OCI-LY3 (cell line): ENCODE results near the gene LTO1.

Experiments used
- H2AFZ ChIP-seq: fragments of 200-600, 300-600 bp; shearing (Covaris generic); 2 replicates; pipeline ENCODE4 v1.6.0; 2014; ENCODE audit warnings: antibody characterized with exemption, low read depth, low read length
- H3K27ac ChIP-seq: fragments of 200-600, 300-600 bp; sonication (generic); 2 replicates; pipeline ENCODE4 v1.5.1; 2014; ENCODE audit warnings: mild to moderate bottlenecking, low read length, moderate library complexity, mixed read lengths
- H3K27me3 ChIP-seq: fragments of 200-600, 300-600 bp; sonication (generic); 2 replicates; pipeline ENCODE4 v1.6.1; 2014; ENCODE audit warnings: low read depth, low read length, mixed read lengths
- H3K36me3 ChIP-seq: fragments of 200-600, 300-600 bp; sonication (generic); replicated peaks from 2 replicates; pipeline ENCODE3; 2014; ENCODE audit warnings: low read depth, low read length, mixed read lengths
- H3K4me1 ChIP-seq: fragments of 300-600, 200-600 bp; sonication (generic); 2 replicates; pipeline ENCODE4 v1.6.1; 2014; ENCODE audit warnings: low read length, mixed read lengths
- H3K4me2 ChIP-seq: fragments of 200-600, 300-600 bp; sonication (generic); 2 replicates; pipeline ENCODE4 v1.6.1; 2014; ENCODE audit warnings: low read length, mixed read lengths
- H3K4me3 ChIP-seq: fragments of 300-600, 200-600 bp; sonication (generic); 2 replicates; pipeline ENCODE4 v1.5.1; 2014; ENCODE audit warnings: antibody characterized with exemption, mild to moderate bottlenecking, low read length, moderate library complexity
- H3K79me2 ChIP-seq: fragments of 300-600, 200-600 bp; shearing (Covaris generic); 2 replicates; pipeline ENCODE4 v1.6.1; 2014; ENCODE audit warnings: mild to moderate bottlenecking, low read length, mixed read lengths
- H3K9ac ChIP-seq: fragments of 300-600, 200-600 bp; shearing (Covaris generic); 2 replicates; pipeline ENCODE4 v1.6.0; 2014; ENCODE audit warnings: mild to moderate bottlenecking, low read length, moderate library complexity
- H3K9me3 ChIP-seq: fragments of 200-600, 300-600 bp; shearing (Covaris generic); 2 replicates; pipeline ENCODE4 v1.6.1; 2014; ENCODE audit warnings: low read length, mixed read lengths; ENCODE audit not compliant: insufficient read depth
- H4K20me1 ChIP-seq: fragments of 200-600, 300-600 bp; sonication (generic); 2 replicates; pipeline ENCODE4 v1.6.1; 2016; ENCODE audit warnings: low read length, mixed read lengths; ENCODE audit not compliant: insufficient read depth
- EZH2phosphoT487 ChIP-seq: fragments of 200-600 bp; shearing (Covaris generic); IDR thresholded peaks from 2 replicates; pipeline ENCODE4 v1.6.1; 2018; ENCODE audit warnings: antibody characterized with exemption, mixed run types, low read depth
- TF ChIP-seq, protein P1 (sequence below): fragments of 200-600, 300-600 bp; sonication (generic); IDR thresholded peaks from 2 replicates; pipeline ENCODE4 v1.5.1; 2014; ENCODE audit warnings: antibody characterized with exemption, low read length, low read depth

LTO1 gene

DNA sequence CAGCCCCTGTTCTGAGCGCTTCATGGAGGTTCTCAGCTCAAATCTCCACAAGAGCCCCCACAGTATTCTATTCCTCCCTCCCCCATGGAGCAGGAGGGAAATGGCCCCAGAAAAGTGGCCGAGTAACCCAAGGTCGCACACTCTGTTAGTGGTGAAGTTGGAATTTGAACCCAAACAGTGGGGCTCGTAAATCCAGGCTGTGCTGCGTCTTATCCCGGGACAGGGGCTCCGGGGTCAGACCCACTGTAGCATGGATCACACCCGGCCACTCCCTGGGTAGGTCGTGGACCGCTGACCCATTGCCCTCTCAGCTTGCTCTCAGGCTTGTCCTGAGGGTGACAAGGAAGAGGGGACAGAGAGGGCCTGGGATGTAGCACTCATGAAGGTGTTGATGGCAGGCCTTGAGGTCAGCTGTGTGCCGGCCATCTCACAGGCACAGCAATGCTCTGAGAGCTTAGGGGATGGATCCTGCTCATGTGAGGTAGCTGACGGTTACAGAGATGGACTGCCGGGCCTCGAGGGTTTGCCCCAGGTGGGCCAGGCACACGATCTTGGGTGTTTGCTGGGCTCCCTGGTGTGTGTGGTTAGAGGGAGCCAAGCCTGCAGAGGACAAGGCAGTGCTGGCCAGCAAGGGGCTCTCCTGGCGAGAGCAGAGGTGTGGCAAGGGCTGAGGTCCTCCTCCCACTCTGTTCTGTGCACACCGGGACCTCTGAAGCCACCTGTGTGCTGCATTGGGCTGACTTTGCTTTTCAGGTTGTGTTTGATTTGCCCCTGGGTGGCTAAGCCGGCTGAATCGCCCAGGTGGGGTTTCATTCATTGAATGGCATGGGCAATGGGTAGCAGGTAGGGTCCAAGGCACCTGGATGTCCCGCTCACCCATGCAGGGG lies 31.0 kb upstream of the LTO1 start:
- Histone ChIP-seq H3K9me3 (no peaks in the 10 kb centered on the region), H3K36me3 (no peaks in the 10 kb centered on the region), H3K9ac (no peak overlapping the region), H3K79me2 (no peaks in the 10 kb centered on the region), H4K20me1 (no peaks in the 10 kb centered on the region), H3K27me3 (0 out of 2 replicates have a peak, but pooled peaks cover 4% of the 10 kb centered on the region), H3K4me3 (0 out of 2 replicates have a peak overlapping the region, but pooled peaks have one; percentile 72), H3K4me2 (peak overlapping the region; percentile 78), H3K4me1 (peaks cover 7% of the 10 kb centered on the region; the same call in 1 of the 2 replicates), H3K27ac (no peak overlapping the region), H2AFZ (no peak overlapping the region)
- TF ChIP-seq, protein P1, sequence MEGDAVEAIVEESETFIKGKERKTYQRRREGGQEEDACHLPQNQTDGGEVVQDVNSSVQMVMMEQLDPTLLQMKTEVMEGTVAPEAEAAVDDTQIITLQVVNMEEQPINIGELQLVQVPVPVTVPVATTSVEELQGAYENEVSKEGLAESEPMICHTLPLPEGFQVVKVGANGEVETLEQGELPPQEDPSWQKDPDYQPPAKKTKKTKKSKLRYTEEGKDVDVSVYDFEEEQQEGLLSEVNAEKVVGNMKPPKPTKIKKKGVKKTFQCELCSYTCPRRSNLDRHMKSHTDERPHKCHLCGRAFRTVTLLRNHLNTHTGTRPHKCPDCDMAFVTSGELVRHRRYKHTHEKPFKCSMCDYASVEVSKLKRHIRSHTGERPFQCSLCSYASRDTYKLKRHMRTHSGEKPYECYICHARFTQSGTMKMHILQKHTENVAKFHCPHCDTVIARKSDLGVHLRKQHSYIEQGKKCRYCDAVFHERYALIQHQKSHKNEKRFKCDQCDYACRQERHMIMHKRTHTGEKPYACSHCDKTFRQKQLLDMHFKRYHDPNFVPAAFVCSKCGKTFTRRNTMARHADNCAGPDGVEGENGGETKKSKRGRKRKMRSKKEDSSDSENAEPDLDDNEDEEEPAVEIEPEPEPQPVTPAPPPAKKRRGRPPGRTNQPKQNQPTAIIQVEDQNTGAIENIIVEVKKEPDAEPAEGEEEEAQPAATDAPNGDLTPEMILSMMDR = no peak
- no peak for TF ChIP-seq EZH2phosphoT487

DNA sequence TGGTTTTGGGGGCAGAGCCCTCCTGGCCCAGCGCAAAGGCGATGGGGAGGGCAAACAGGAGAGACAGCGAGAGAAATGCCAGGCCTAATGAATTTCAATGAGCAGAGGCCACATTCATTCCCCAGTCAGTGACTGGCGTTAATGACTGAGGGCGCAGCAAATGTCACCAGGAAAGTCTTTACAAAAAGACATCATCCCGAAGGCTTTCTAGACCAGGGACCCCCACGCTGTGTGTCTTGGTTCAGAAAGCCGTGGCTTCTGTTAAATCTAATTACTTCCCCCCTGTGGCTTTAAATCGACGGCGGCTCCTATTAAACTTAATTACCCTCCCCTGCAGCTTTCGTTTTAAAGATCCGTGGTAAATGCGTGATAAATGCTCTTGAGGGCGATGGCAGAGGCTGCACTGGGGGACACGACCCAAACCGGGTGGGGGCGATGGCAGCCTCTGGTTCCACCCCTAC lies 30.2 kb upstream of the LTO1 start:
- Histone ChIP-seq H3K79me2 (no peaks in the 10 kb centered on the region), H3K4me1 (peaks cover 7% of the 10 kb centered on the region; the same call in 1 of the 2 replicates), H3K4me2 (no peak overlapping the region), H3K9ac (no peak overlapping the region), H2AFZ (no peak overlapping the region), H3K9me3 (no peaks in the 10 kb centered on the region), H3K27me3 (0 out of 2 replicates have a peak, but pooled peaks cover 4% of the 10 kb centered on the region), H3K4me3 (no peak overlapping the region), H3K36me3 (no peaks in the 10 kb centered on the region), H4K20me1 (no peaks in the 10 kb centered on the region), H3K27ac (no peak overlapping the region)
- no peak for TF ChIP-seq EZH2phosphoT487
- TF ChIP-seq, protein P1 = no peak

DNA sequence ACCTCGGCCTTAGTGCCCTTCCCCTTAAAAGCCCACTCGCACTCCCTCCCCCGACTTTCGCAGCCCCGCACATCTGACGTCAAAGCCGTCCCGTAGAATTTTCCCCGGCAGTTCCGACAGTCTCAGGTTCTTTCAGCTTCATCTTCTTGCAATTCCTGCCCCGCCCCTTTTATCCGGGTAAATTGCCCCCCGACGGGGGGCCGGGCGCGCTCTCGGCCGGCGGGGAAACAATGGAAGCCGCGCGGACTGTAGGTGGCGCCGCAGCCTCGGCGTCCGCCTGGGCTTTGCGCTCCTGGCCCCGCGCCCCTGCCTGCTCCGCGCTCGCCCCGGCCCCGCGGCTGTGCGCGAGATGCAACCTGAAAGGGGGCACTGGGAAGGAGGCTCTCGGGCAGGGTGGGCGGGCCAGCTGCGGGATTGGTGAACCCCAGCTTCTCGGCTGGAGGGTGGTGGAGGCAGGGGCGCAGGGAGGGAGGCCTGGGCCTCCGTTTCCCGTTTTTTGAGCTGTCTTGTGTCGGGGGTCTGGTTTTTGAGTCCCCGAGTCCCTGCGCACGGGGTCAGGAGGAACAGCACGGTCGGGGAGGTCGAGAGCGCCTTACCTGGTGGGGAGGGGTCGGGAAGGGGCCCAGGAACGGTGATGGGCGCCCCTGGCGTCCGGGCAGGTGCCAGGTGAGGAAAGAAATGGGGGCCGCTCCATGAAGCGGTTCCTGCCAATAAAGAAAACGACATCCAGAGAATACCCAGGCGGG lies 29.5 kb upstream of the LTO1 start:
- Histone ChIP-seq H3K27ac (no peak overlapping the region), H3K4me3 (no peak overlapping the region)
- TF ChIP-seq EZH2phosphoT487 = no peak
- TF ChIP-seq, protein P1 = no peak

More for the DNA sequence above, 29.5 kb upstream of the LTO1 start:
- Histone ChIP-seq H3K36me3 (no peaks in the 10 kb centered on the region), H3K4me2 (no peak overlapping the region), H3K9me3 (no peaks in the 10 kb centered on the region), H3K27me3 (0 out of 2 replicates have a peak, but pooled peaks cover 4% of the 10 kb centered on the region), H3K9ac (no peak overlapping the region), H2AFZ (no peak overlapping the region), H3K4me1 (peaks cover 7% of the 10 kb centered on the region; the same call in 1 of the 2 replicates), H3K79me2 (no peaks in the 10 kb centered on the region), H4K20me1 (no peaks in the 10 kb centered on the region)
